Thyroid gland (tissue), 4 donors: ENCODE data around the gene NFATC2. TPM values are rescaled to one million over a fixed set of nuclear protein-coding genes. Genes with fewer than 3 reads are reported as not detected.
"Not testable (repeated sequence)": the region's sequence is repeated elsewhere in the genome, so short reads cannot be mapped to it uniquely, and the experiment has no call there.

Source experiments
- DNase-seq, 2 donors: peaks; one replicate each; pipeline ENCODE4 v3.0.0-alpha.2; 2019
- H3K27ac ChIP-seq, 3 donors: fragments of 200-600 bp; sonication (generic); 1 replicate in 2 of 3; 2 replicates in 1 of 3; pipeline ENCODE4 v1.5.1; 2016 to 2019; ENCODE audit warnings: mild to moderate bottlenecking in 1 of 3, moderate library complexity in 1 of 3
- H3K27me3 ChIP-seq: fragments of 200-600 bp; sonication (generic); one replicate; pipeline ENCODE4 v1.5.1; 2019
- H3K36me3 ChIP-seq, 2 donors: fragments of 200-600 bp; sonication (generic); one replicate each; pipeline ENCODE4 v1.5.1; 2016 to 2019
- H3K4me1 ChIP-seq, 2 donors: fragments of 200-600 bp; sonication (generic); one replicate each; pipeline ENCODE4 v1.5.1; 2017 to 2019
- H3K4me3 ChIP-seq, 3 donors: fragments of 200-600 bp; sonication (generic); replicated peaks in 1 of 3; 1 replicate in 2 of 3; 2 replicates in 1 of 3; pipeline ENCODE4 v1.5.1; 2016; ENCODE audit warnings: mild to moderate bottlenecking in 1 of 3
- H3K9me3 ChIP-seq: fragments of 200-600 bp; sonication (generic); one replicate; pipeline ENCODE4 v1.5.1; 2017
- POLR2A ChIP-seq, 2 donors: fragments of 450-650 bp; IDR thresholded peaks; one replicate each; pipeline ENCODE4 v1.6.1; 2017; ENCODE audit warnings: antibody characterized with exemption in 2 of 2, mild to moderate bottlenecking in 2 of 2, moderate library complexity in 1 of 2
- WGBS, 2 donors: methylation state at CpG; one replicate each; pipeline ENCODE4 v1.1.5; 2017; 5-methylcytosine and 5-hydroxymethylcytosine counted together
- intact Hi-C: fragments of 100-400 bp; cut with DNase I; formaldehyde crosslinking; loops from one replicate; pipeline ENCODE4 v1.15.1; 2023
- total RNA-seq, 4 donors: library from RNA; depleted of rRNA; stranded (reverse); fragments of >200 nt; gene quantifications; one replicate each; pipeline ENCODE4 v1.2.3, GENCODE V29; 2016
- TF ChIP-seq, protein P1 (sequence below), 6 experiments: fragments of 200-600 bp in 3 of 6; fragments of 450-650 bp in 3 of 6; sonication (generic) in 3 of 6; IDR thresholded peaks; one replicate each; pipeline ENCODE4 v1.5.1; 2016 to 2019; ENCODE audit warnings: antibody characterized with exemption in 6 of 6, mild to moderate bottlenecking in 2 of 6, inconsistent platforms in 1 of 6, moderate library complexity in 1 of 6

Gene NFATC2
- total RNA-seq, 4 donors from 2014 or later: 7.5 to 12.6 (median 8.5) TPM

DNA sequence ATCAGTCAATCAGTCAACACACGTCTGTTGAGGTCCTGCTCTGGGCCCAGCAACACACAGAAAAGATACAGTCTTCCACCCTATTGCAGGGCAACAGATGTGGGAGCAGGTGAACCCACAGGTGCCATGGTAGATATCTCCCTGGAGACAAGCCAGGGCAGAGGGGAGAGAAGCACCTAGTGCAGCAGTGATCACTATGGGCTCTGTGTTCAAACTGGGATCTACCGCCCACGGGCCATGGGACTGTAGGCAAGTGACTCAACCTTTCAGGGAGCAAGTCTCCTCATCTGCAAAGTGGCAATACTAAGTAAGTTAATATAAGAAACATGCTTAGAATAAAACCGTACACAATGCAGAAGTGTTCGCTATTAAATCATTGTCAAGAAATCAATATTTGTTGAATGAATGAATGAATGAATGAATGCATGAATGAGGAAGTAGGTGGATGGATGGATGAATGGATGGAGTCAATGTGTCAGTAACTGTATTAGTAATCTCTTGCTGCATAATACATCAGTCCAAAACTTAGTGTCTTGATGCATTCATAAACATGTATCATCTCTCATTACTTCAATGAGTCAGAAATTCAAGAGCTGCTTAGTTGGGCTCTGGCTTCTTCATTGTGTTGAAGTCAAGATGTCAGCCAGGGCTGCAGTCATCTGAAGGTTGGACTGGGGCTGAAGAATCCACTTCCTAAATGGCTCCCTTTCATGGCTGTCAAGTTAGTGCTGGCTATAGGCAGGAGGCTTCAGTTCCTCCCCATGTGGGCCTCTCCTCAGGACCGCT is 31.9 kb upstream of the NFATC2 start:
- no peak overlapping the region for H3K27ac ChIP-seq
- no peak for TF ChIP-seq POLR2A (IDR thresholded peaks at IDR 0.05)
- TF ChIP-seq, protein P1, sequence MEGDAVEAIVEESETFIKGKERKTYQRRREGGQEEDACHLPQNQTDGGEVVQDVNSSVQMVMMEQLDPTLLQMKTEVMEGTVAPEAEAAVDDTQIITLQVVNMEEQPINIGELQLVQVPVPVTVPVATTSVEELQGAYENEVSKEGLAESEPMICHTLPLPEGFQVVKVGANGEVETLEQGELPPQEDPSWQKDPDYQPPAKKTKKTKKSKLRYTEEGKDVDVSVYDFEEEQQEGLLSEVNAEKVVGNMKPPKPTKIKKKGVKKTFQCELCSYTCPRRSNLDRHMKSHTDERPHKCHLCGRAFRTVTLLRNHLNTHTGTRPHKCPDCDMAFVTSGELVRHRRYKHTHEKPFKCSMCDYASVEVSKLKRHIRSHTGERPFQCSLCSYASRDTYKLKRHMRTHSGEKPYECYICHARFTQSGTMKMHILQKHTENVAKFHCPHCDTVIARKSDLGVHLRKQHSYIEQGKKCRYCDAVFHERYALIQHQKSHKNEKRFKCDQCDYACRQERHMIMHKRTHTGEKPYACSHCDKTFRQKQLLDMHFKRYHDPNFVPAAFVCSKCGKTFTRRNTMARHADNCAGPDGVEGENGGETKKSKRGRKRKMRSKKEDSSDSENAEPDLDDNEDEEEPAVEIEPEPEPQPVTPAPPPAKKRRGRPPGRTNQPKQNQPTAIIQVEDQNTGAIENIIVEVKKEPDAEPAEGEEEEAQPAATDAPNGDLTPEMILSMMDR (IDR thresholded peaks at IDR 0.05): no peak
- peaks cover 0 to 9% of the 10 kb centered on the region in 2 donors for H3K4me1 ChIP-seq
- H3K27me3 ChIP-seq: no peaks in the 10 kb centered on the region
- no peak for DNase-seq
- H3K4me3 ChIP-seq: no peak overlapping the region
- H3K9me3 ChIP-seq: no peaks in the 10 kb centered on the region
- no peaks in the 10 kb centered on the region for H3K36me3 ChIP-seq
- intact Hi-C loops: no loop called here
- 91 to 94% methylated on average over 6 of the region's 6 CpGs for WGBS, 2 donors

DNA sequence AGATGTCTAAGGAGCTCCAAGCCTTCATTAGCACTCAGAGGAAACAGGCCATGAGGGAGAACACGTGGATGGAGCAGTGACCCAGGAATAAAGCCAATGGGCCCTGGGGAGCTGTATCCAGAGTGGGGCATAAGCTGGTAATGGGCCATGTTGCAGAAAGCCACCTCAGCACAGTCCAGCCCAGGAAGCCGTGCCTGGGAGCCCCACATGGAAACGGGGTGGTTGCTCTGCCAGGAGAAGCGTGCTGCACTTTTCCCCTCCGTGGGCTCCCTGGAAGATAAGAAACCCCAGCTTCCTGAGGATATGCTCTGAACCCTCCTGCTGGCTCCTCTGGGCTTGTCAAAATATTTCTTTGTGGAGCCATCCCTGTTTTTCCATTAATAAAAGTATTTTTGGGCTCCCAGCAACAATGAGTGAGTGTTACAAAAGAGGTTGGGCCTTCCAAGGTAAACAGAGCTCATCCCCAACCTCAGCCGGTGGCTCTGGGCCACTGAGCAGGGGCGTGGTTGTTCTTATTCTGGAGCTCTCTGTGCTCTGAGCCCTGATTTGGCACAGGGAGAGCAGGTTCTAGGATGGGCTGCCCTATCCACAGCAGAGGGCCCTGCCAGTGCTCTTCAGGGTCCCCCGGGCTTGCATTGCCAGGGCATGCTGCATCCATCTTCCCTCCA is 31.2 kb upstream of the NFATC2 start:
- intact Hi-C loops: no loop called here
- no peaks in the 10 kb centered on the region for H3K36me3 ChIP-seq
- peaks cover 0 to 9% of the 10 kb centered on the region in 2 donors for H3K4me1 ChIP-seq
- WGBS, 2 donors: 68 to 69% methylated on average over 4 to 8 of the region's 8 CpGs
- no peak overlapping the region for H3K4me3 ChIP-seq
- H3K9me3 ChIP-seq: no peaks in the 10 kb centered on the region
- DNase-seq: peak in 1 of 2 donors; percentile 16
- no peak overlapping the region for H3K27ac ChIP-seq
- no peaks in the 10 kb centered on the region for H3K27me3 ChIP-seq
- TF ChIP-seq POLR2A (IDR thresholded peaks at IDR 0.05): no peak

DNA sequence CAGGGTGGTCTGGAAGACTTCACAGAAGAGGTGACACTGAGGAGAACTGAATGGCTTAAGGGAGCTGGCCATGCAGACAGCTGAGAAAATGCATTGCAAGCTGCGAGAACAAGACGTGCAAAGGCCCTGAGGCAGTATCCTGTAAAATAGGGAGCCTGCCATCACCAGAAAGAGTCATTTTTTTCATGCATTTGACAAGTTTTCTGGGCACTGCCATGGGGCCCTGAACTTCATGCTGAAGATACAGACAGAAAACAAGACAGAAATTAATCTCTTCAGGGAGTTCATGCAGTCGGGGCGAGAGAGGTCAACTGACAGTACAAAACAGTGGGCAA is 28.9 kb upstream of the NFATC2 start:
- intact Hi-C loops: no loop called here
- 95 to 98% methylated on average over 4 of the region's 4 CpGs for whole genome bisulfite sequencing, 2 donors
- no peaks in the 10 kb centered on the region for H3K27me3 ChIP-seq
- H3K27ac ChIP-seq: no peak overlapping the region
- DNase-seq: no peak
- no peak overlapping the region for H3K4me3 ChIP-seq
- TF ChIP-seq, protein P1 (IDR thresholded peaks at IDR 0.05): no peak
- TF ChIP-seq POLR2A (IDR thresholded peaks at IDR 0.05): no peak
- H3K36me3 ChIP-seq: no peaks in the 10 kb centered on the region
- peaks cover 0 to 9% of the 10 kb centered on the region in 2 donors for H3K4me1 ChIP-seq
- H3K9me3 ChIP-seq: no peaks in the 10 kb centered on the region

DNA sequence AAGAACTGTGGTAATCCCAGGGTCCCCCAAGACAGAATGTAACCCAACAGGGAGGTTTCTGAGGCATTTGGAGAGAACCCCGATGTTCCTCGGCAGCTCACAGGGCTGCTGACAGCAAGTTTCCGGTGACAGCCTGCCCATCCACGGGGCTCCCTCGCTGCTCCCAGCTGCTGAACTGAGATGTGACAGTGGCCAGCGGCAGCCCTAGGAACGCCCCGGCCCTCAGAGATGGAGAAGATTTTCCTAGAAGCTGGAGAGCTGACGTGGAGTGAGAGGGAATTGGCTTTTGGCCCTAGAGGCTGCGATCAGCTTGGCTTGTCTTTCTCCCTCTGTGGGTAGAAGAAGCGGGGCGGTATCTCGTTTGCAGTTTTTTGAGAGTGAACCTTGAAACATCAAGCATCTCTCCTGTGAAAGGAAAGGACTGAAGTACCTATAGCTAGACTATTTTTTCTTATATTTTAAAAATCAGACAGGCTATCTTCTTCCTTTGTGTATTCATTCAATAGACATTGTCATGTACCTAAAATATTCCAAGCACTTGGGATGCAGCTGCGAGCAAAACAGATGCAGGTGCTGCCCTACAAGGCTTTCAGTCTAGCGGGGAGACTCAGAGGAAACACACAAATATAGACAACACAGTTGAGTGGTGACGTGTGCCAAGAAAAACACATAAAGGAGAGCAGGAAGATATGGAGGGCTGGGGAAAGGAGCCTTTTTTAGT is 28.4 kb upstream of the NFATC2 start:
- 39 to 52% methylated on average over 14 to 16 of the region's 16 CpGs for WGBS, 2 donors
- Histone ChIP-seq H3K9me3 (no peaks in the 10 kb centered on the region), H3K4me3 (no peak overlapping the region), H3K27me3 (no peaks in the 10 kb centered on the region), H3K36me3 (no peaks in the 10 kb centered on the region), H3K4me1 (peaks cover 0 to 9% of the 10 kb centered on the region in 2 donors), H3K27ac (no peak overlapping the region)
- intact Hi-C loops: no loop called here
- no peak for DNase-seq
- TF ChIP-seq, protein P1 (IDR thresholded peaks at IDR 0.05): no peak
- TF ChIP-seq POLR2A (IDR thresholded peaks at IDR 0.05): no peak

DNA sequence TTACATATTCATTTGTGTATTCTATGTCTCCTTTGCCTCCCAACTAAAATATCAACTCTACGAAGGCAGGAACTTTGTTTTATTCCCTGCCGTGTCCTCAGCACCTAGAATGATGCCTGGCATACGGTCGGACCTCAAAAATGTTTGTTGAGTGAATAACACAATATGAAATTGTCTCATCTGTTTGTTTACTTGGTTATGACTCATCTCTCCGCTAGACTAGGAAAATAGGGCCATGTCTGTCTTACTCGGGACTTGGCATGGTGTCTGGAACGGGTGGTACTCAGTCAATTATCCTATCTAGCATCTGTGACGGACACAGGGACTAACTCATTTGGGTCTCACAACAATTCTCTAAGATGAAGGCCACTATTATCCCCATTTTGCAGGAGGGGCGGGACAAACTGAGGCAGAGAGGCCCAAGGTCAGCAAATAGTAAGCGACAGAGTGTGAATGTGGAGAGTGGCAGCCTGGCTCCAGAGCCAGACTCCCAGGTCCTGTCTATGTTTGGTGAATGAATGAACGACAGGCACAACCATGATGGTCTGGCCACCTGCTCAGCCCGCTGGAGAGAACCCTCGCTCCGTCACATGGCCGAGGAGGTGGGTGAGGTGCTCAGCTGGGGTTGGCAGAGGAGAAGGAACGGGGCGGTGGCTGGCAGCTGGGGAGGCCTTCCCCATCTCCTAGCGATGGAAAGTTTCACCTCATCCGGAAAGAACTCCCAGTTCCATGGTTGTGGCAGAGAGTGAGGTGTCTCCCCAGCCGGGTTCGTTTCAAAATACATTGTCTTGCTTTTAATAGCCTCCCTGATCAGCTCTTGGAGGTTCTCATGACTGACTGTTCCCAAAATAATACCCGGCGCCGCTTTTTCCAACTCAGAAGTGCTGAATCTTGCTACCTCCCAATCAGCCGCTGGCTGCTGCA is 27.6 kb upstream of the NFATC2 start:
- Histone ChIP-seq H3K4me3 (no peak overlapping the region), H3K27me3 (no peaks in the 10 kb centered on the region), H3K27ac (no peak overlapping the region), H3K9me3 (no peaks in the 10 kb centered on the region), H3K4me1 (peaks cover 0 to 9% of the 10 kb centered on the region in 2 donors), H3K36me3 (no peaks in the 10 kb centered on the region)
- DNase-seq: no peak
- WGBS, 2 donors: 76 to 84% methylated on average over 21 to 25 of the region's 25 CpGs
- intact Hi-C loops: no loop called here
- no peak for TF ChIP-seq POLR2A (IDR thresholded peaks at IDR 0.05)
- TF ChIP-seq, protein P1 (IDR thresholded peaks at IDR 0.05): no peak

DNA sequence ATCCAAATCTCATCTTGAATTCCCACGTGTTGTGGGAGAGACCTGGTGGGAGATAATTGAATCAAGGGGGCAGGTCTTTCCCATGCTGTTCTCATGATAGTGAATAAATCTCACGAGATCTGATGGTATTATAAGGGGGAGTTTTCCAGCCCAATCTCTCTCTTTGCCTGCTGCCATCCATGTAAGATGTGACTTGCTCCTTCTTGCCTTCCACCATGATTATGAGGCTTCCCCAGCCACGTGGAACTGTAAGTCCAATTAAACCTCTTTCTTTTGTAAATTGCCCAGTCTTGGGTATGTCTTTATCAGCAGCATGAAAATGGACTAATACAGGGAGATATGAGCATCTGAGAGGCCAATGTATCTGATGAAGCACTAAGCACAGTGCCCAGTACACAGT is 26.0 kb upstream of the NFATC2 start:
- H3K4me1 ChIP-seq, H3K27me3 ChIP-seq, H3K4me3 ChIP-seq, H3K9me3 ChIP-seq, intact Hi-C loops, H3K27ac ChIP-seq, H3K36me3 ChIP-seq, DNase-seq: not testable (repeated sequence)
- 81 to 83% methylated on average over 3 of the region's 3 CpGs for WGBS, 2 donors
